Measurements from ENCODE around the gene AKAP17A.

The AKAP17A gene

GRCh38 chrX:1584237-1585011 is 7.0 kb upstream of the AKAP17A start:
- peak; percentile 14 to 15 for DNase-seq

GRCh38 chrX:1587161-1587560 is 4.2 kb upstream of the AKAP17A start:
- peak; percentile 17 for DNase-seq

- DNase-seq, result peak; percentile 17
Measured at GRCh38 chrX:1589356-1590130, 1.9 kb upstream of the AKAP17A start.

DNA sequence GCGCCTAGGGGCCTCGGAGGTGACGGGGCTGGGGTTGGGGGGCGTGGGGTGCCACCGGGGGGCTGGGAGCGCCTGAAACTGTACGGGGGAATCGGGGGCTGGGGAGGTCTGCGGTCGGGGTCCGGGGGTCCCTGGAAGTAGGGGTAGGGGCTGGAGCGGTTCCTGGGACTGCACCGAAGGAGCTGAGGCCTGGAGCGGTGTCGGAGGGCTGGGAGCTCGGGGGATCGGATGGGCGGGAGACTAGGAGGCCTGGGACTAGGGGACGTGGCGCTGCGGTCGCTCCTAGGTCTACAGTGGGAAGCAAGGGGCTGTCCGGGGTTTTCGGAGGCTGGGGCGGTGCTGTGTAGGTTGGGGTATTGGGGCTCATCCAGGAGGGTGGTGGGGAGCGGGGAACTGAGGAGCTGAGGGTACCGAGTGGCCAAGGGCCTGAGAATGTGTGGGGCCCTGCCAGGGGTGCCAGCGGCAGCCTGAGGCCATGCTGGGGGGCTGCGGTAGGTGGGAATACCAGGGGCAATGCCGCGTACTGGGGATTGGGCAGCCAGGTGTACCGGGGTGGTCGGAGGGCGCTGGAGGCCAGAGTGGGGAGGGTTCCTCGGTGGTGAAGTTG is 562 bp downstream of the AKAP17A start:
- DNase-seq, result peak; percentile 37 to 52

DNA sequence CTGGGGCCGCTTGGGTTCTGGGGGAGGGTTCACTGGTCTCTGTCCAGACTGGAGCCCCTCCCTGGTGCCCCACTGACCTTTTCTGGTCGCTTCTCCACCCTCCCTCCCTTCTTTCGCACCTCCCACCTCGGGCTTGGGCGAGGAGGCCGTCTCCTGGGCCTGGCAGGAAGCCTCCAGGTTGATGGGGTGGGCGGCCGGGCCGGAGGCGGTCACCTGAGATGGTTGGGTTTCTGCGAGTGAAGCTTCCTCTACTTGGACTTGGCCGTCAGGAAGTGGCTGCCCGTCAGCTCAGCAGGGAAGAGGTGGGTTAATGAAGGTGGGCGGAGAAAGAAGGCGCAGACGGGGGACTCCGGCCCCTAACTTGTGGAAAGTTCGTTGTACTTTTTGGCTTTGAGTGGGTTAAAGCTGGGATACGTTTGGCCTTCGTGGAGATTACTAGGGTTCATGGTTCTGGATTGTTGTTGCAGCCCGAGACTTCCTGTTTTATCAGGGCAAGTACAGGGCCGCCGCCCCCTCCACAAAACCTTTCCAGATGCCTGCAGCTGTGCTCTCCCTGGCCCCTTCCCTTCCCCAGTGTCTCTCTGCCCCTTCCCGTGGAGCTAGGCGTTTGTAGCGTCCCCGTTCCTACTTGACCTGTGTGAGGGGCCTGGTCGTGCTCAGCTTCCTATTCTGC is 1.2 kb downstream of the AKAP17A start:
- DNase-seq, result peak in 1 of 2 experiments; percentile 43

DNA sequence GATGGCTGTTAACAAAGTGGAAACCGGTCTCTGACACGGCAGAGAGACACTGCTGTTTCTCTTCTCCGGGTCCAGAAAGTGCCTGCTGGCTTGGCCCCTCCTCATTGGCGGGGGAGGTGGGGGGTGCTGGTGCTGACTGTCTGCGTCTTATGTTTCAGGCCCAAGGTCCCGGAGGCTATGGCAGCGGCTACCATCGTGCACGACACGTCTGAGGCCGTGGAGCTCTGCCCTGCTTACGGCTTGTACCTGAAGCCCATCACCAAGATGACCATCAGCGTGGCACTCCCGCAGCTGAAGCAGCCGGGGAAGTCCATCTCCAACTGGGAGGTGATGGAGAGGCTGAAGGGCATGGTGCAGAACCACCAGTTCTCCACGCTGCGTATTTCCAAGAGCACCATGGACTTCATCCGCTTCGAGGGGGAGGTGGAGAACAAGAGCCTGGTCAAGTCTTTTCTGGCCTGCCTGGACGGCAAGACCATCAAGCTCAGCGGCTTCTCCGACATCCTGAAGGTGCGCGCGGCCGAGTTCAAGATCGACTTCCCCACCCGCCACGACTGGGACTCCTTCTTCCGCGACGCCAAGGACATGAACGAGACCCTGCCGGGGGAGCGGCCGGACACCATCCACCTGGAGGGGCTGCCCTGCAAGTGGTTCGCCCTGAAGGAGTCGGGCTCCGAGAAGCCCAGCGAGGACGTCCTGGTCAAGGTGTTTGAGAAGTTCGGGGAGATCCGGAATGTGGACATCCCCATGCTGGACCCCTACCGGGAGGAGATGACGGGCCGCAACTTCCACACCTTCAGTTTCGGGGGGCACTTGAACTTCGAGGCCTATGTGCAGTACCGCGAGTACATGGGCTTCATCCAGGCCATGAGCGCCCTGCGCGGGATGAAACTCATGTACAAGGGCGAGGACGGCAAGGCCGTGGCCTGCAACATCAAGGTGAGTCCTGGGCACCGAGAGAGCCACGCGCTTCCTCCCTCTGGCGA is 2.2 kb downstream of the AKAP17A start:
- no peak for DNase-seq

GRCh38 chrX:1595711-1596060 is 4.3 kb downstream of the AKAP17A start:
- no peak for DNase-seq

GRCh38 chrX:1596676-1597344 is 5.4 kb downstream of the AKAP17A start:
- no peak for DNase-seq

- no peak for DNase-seq
Measured at GRCh38 chrX:1597345-1598020, 6.1 kb downstream of the AKAP17A start.

DNA sequence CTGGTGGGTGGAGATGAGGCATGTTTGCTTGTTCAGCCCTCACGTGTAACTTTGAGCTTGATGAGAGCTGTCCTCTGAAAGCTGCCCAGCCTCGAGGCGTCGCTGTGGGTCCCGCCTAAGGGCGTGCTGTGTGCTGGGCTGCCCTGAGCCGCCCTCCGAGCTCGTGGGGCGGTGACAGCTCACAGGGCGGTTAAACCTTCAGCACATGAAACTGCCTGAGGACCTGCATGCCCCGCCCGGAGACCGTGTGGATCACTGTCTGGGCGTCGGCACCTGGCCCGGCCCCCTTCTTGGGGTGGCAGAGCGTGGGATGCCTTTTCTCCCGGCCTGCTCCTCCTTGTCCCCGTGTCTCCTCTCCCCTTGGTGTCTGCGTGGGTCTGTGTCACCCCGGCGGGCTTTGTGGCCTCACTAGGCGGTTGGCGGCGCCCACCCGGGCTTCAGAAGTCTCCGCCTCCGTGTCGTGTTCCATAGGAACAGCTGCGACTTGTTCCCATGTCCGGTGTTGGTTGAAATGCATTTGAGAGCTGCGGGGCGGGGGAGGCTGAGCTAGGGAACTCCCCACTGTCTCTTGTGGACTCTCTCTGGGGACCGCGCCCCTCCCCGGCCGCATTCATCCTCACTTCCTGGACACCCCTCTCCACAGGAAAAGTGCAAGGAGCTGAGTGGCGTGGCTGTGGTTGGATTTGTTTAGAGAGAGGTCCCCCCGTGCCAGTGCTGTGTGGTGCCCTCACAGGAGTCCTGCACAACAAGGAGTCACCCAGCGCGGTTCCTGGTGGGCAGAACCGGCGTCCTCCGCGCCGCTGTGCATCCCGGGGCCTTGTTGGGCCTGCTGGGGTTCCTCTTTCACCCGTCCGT is 6.8 kb downstream of the AKAP17A start:
- no peak for DNase-seq

- peak in 1 of 2 experiments; percentile 8 for DNase-seq
Measured at GRCh38 chrX:1598876-1599790, 7.7 kb downstream of the AKAP17A start.

GRCh38 chrX:1599791-1600405 is 8.5 kb downstream of the AKAP17A start:
- DNase-seq, result no peak

DNA sequence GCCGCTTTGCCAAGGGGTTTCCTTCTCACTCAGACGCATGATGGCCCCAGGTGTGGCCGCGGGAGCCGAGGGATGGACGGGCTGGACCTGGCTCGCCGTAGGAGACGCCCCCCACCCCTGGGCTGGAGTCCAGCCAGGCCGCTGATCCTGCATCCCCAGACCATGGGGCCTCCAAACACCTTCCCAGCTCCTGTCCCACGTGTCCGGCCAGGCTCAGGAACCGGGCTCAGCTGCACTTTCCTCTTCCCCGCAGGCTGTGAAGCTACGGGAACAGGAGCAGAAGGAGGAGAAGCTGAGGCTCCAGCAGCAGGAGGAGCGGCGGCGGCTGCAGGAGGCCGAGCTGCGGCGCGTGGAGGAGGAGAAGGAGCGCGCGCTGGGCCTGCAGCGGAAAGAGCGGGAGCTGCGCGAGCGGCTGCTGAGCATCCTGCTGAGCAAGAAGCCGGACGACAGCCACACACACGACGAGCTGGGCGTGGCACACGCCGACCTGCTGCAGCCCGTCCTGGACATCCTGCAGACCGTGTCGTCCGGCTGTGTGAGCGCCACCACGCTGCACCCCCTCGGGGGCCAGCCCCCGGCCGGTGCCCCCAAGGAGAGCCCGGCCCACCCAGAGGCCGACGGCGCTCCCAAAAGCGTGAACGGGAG is 9.1 kb downstream of the AKAP17A start:
- no peak for DNase-seq

DNA sequence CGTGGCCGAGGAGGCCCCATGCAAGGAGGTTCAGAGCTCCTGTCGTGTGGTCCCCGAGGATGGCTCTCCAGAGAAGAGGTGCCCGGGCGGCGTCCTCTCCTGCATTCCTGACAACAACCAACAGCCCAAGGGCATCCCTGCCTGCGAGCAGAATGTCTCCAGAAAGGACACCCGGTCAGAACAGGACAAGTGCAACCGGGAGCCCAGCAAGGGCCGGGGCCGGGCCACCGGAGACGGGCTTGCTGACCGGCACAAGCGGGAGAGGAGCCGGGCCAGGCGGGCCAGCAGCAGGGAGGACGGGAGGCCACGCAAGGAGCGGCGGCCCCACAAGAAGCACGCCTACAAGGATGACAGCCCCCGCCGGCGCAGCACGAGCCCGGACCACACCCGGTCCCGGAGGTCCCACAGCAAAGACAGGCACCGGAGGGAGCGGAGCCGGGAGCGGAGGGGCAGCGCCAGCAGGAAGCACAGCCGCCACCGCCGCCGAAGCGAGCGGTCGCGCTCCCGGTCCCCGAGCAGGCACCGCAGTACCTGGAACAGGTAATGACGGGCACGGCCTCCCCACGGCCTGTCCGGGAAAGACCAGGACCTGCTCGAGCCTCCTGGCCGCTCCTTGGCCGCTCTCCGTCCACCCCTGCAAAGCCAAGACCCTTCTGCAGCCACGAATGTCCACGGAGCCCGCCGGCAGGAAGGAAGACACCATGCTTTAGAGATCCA is 9.8 kb downstream of the AKAP17A start:
- no peak for DNase-seq

GRCh38 chrX:1601768-1602085 is 10.3 kb downstream of the AKAP17A start:
- DNase-seq, result no peak

- DNase-seq, result no peak
Measured at GRCh38 chrX:1602299-1602698, 10.9 kb downstream of the AKAP17A start.

- no peak for DNase-seq
Measured at GRCh38 chrX:1606496-1606895, 15.1 kb downstream of the AKAP17A start.

Measured in activated T-cell treated with anti-CD3 and anti-CD28 coated beads, Interleukin-2, amount 50 U/mL, for 48 hours (primary cell).